Right lobe of liver (tissue), 6 donors: ENCODE data around the gene MARK3. TPM values are rescaled to one million over a fixed set of nuclear protein-coding genes. Genes with fewer than 3 reads are reported as not detected.
A peak's percentile ranks its signal among the peaks of the same experiment; 100 is the strongest.
"Not testable (repeated sequence)": the region's sequence is repeated elsewhere in the genome, so short reads cannot be mapped to it uniquely, and the experiment has no call there.

Experiments
- ATAC-seq, 4 donors: fragments of 200-7000 bp; cut with Tn5 transposase; one replicate each; pipeline ENCODE4 v1.9.1; 2020; ENCODE audit warnings: mild to moderate bottlenecking in 4 of 4, moderate library complexity in 4 of 4
- DNase-seq, 3 donors: peaks; one replicate each; pipeline ENCODE4 v3.0.0-alpha.2; 2020
- H3K27ac ChIP-seq, 3 donors: fragments of 200-600 bp; one replicate each; pipeline ENCODE4 v1.8.0; 2022
- H3K27me3 ChIP-seq, 2 donors: fragments of 200-600 bp; one replicate each; pipeline ENCODE4 v1.8.0; 2022
- H3K36me3 ChIP-seq, 4 donors: fragments of 200-600 bp; sonication (generic) in 1 of 4; one replicate each; pipeline versions ENCODE4 v1.5.1 to v1.8.0; 2017 to 2022; ENCODE audit warnings: control low read depth in 1 of 4
- H3K4me1 ChIP-seq, 4 donors: fragments of 200-600 bp; sonication (generic) in 1 of 4; one replicate each; pipeline versions ENCODE4 v1.5.1 to v1.8.0; 2017 to 2022; ENCODE audit warnings: control low read depth in 1 of 4
- H3K4me3 ChIP-seq, 3 donors: fragments of 200-600 bp; one replicate each; pipeline ENCODE4 v1.8.0; 2022
- H3K9me3 ChIP-seq, 4 donors: fragments of 200-600 bp; sonication (generic) in 1 of 4; one replicate each; pipeline versions ENCODE4 v1.5.1 to v1.8.0; 2017 to 2022; ENCODE audit warnings: control low read depth in 1 of 4
- CTCF ChIP-seq, 4 donors: fragments of 200-600 bp in 3 of 4; fragments of 450-650 bp in 1 of 4; IDR thresholded peaks; one replicate each; pipeline versions ENCODE4 v1.5.1 to v1.8.0; 2016 to 2022; ENCODE audit warnings: antibody characterized with exemption in 4 of 4, mild to moderate bottlenecking in 2 of 4
- POLR2A ChIP-seq: fragments of 450-650 bp; IDR thresholded peaks from one replicate; pipeline ENCODE4 v1.6.1; 2017; ENCODE audit warnings: antibody characterized with exemption, mild to moderate bottlenecking
- WGBS: methylation state at CpG from one replicate; pipeline ENCODE4 v1.1.6; 2018; ENCODE audit warnings: low coverage, low lambda C conversion rate; ENCODE audit not compliant: insufficient coverage; ENCODE audit errors: missing lambda C conversion rate; 5-methylcytosine and 5-hydroxymethylcytosine counted together
- intact Hi-C, 2 donors: fragments of 100-400 bp; cut with DNase I; formaldehyde crosslinking; loops; one replicate each; pipeline versions ENCODE4 v1.11.2 to v1.14.1; 2022
- total RNA-seq, 6 experiments: library from RNA; depleted of rRNA in 2 of 6; stranded (reverse); fragments of >200 nt in 2 of 6; fragmentation: NEBNext Ultra II Directional in 3 of 6; extraction: Animal tissue kit (Norgen Biotek cat#: 25700) in 3 of 6; gene quantifications; one replicate each; pipeline versions ENCODE4 v1.1.0 to v1.2.4, GENCODE V29; 2016 to 2023
- donor health status: DM: no; HTN: yes; CAD: no.
- donor health status: DM: no; HTN: no; CAD: no.
- donor health status: DM: no; HTN: no; CAD: no.
- donor health status: DM: no; HTN: yes; CAD: no.
- donor health status: DM: no; HTN: yes; CAD: no.

The MARK3 gene
- total RNA-seq, 6 experiments from 2014 or later: 25.5 to 34.3 (median 27.3) TPM

GRCh38 chr14:103349982-103350381 is 35.2 kb upstream of the MARK3 start:
- Histone ChIP-seq H3K4me1 (no peaks in the 10 kb centered on the region), H3K36me3 (peaks cover 0 to 2% (median 0%) of the 10 kb centered on the region in 4 donors), H3K4me3 (no peak overlapping the region), H3K9me3 (no peaks in the 10 kb centered on the region), H3K27ac (no peak overlapping the region), H3K27me3 (no peaks in the 10 kb centered on the region)
- ATAC-seq (no peak), DNase-seq (no peak)
- 87% methylated on average over 13 of the region's 13 CpGs for WGBS
- intact Hi-C loops: no loop called here
- TF ChIP-seq CTCF (IDR thresholded peaks at IDR 0.05) (no peak), POLR2A (no peak)

- DNase-seq: no peak
- 83% methylated on average over 6 of the region's 7 CpGs for WGBS
These were observed 31.9 kb upstream of the MARK3 start for GRCh38 chr14:103353362-103353761.

GRCh38 chr14:103354141-103354540 is 31.1 kb upstream of the MARK3 start:
- no peaks in the 10 kb centered on the region for H3K36me3 ChIP-seq
- ATAC-seq (no peak), DNase-seq (no peak)
- no peak overlapping the region for H3K4me3 ChIP-seq
- no peaks in the 10 kb centered on the region for H3K4me1 ChIP-seq
- WGBS: 86% methylated on average over 7 of the region's 7 CpGs
- no peak overlapping the region for H3K27ac ChIP-seq
- no peaks in the 10 kb centered on the region for H3K9me3 ChIP-seq
- H3K27me3 ChIP-seq: no peaks in the 10 kb centered on the region
- intact Hi-C loops: no loop called here
- no peak for TF ChIP-seq CTCF (IDR thresholded peaks at IDR 0.05)
- TF ChIP-seq POLR2A: no peak

More at GRCh38 chr14:103353362-103353761, 31.9 kb upstream of the MARK3 start:
- Histone ChIP-seq H3K9me3 (no peaks in the 10 kb centered on the region), H3K4me3 (no peak overlapping the region), H3K27ac (no peak overlapping the region), H3K36me3 (no peaks in the 10 kb centered on the region), H3K4me1 (no peaks in the 10 kb centered on the region), H3K27me3 (no peaks in the 10 kb centered on the region)
- ATAC-seq: no peak
- no peak for TF ChIP-seq CTCF (IDR thresholded peaks at IDR 0.05)
- TF ChIP-seq POLR2A: no peak
- intact Hi-C loops: no loop called here

DNA sequence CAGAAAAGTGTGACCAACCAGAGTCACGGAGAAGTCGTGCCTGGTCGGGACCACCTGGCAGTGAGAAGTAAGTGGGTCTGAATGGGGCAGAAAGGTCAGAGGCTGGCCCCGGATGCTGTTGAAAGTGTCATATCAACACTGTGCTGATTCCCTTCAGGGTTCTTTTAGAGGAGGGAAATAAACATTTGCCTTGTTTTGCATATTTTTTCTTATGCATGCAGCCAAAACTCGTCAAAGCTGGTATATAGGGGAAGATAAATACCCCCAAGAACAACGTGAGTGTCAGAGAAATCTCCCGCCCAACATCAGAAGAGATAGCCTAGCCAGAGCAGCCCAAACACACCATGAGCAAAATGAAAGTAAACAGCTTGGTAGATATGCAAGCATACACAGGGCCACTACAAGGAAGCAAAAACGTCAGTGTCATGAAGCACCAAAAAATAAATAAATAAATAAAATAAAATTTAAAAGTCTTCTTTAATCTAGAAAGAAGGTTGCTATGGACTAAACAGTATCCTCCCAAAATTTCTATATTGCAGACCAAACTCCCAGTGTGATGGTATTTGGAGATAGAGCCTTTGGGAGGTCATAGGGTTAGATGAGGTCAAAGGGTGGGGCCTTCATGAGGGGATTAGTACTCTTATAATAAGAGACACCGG is 29.1 kb upstream of the MARK3 start:
- no peaks in the 10 kb centered on the region for H3K4me1 ChIP-seq
- WGBS: 46% methylated on average over 9 of the region's 9 CpGs
- H3K9me3 ChIP-seq: no peaks in the 10 kb centered on the region
- no peak overlapping the region for H3K27ac ChIP-seq
- intact Hi-C loops: no loop called here
- H3K4me3 ChIP-seq: no peak overlapping the region
- H3K27me3 ChIP-seq: no peaks in the 10 kb centered on the region
- no peaks in the 10 kb centered on the region for H3K36me3 ChIP-seq
- ATAC-seq: peak; percentile 63 to 80 (median 74)
- DNase-seq: no peak
- no peak for TF ChIP-seq POLR2A
- TF ChIP-seq CTCF (IDR thresholded peaks at IDR 0.05): no peak

GRCh38 chr14:103357552-103357951 is 27.7 kb upstream of the MARK3 start:
- H3K27me3 ChIP-seq, H3K27ac ChIP-seq, DNase-seq, H3K4me3 ChIP-seq, ATAC-seq, H3K36me3 ChIP-seq, intact Hi-C loops, H3K9me3 ChIP-seq, H3K4me1 ChIP-seq: not testable (repeated sequence)
- WGBS: 91% methylated on average over 8 of the region's 10 CpGs
